GM19351 (cell line): ENCODE results near the gene TBC1D20.
"Not testable (repeated sequence)": the region's sequence is repeated elsewhere in the genome, so short reads cannot be mapped to it uniquely, and the experiment has no call there.

ENCODE experiments used
- ATAC-seq: cut with Tn5 transposase; IDR thresholded peaks from one replicate; pipeline ENCODE4 v1.9.1; 2021; ENCODE audit warnings: mild to moderate bottlenecking, moderate library complexity; ENCODE audit not compliant: unreplicated experiment

The TBC1D20 gene

GRCh38 chr20:462199-462991 is at the start of gene TBC1D20:
TBC1D20 (minus strand) TSS chr20:462533; CDS start chr20:462405, 128 bp downstream.
- peak; percentile 87 for ATAC-seq

GRCh38 chr20:510328-511057 is 48.2 kb upstream of the TBC1D20 start:
- not testable (repeated sequence) for ATAC-seq

- ATAC-seq, result not testable (repeated sequence)
Measured at GRCh38 chr20:508364-508787, 46.0 kb upstream of the TBC1D20 start.

GRCh38 chr20:507761-508332 is 45.5 kb upstream of the TBC1D20 start:
- no peak for ATAC-seq

- no peak for ATAC-seq
Measured at GRCh38 chr20:507006-507758, 44.8 kb upstream of the TBC1D20 start.

- ATAC-seq, result no peak
Measured at GRCh38 chr20:504632-505075, 42.3 kb upstream of the TBC1D20 start.

GRCh38 chr20:503048-503737 is 40.9 kb upstream of the TBC1D20 start:
- ATAC-seq, result no peak

- no peak for ATAC-seq
Measured at GRCh38 chr20:497979-498378, 35.6 kb upstream of the TBC1D20 start.

GRCh38 chr20:496126-496696 is 33.9 kb upstream of the TBC1D20 start:
- ATAC-seq, result no peak

GRCh38 chr20:492159-492558 is 29.8 kb upstream of the TBC1D20 start:
- no peak for ATAC-seq

- ATAC-seq, result no peak
Measured at GRCh38 chr20:487655-488054, 25.3 kb upstream of the TBC1D20 start.

GRCh38 chr20:483815-484644 is 21.7 kb upstream of the TBC1D20 start:
- no peak for ATAC-seq

- no peak for ATAC-seq
Measured at GRCh38 chr20:481167-481566, 18.8 kb upstream of the TBC1D20 start.

GRCh38 chr20:480044-480443 is 17.7 kb upstream of the TBC1D20 start:
- no peak for ATAC-seq

GRCh38 chr20:479487-479886 is 17.2 kb upstream of the TBC1D20 start:
- ATAC-seq, result no peak

- ATAC-seq, result peak; percentile 43
Measured at GRCh38 chr20:478949-479429, 16.7 kb upstream of the TBC1D20 start.

- ATAC-seq, result no peak
Measured at GRCh38 chr20:478010-478948, 15.9 kb upstream of the TBC1D20 start.
